Omental fat pad (tissue), 4 donors: ENCODE measurements around the gene IZUMO3. TPM values are rescaled to one million over a fixed set of nuclear protein-coding genes. Genes with fewer than 3 reads are reported as not detected.
"Not testable (repeated sequence)": the region's sequence is repeated elsewhere in the genome, so short reads cannot be mapped to it uniquely, and the experiment has no call there.

Source experiments
- ATAC-seq: fragments of 150-250 bp; one replicate; pipeline ENCODE4 v1.9.1; 2016; ENCODE audit warnings: mild to moderate bottlenecking, moderate library complexity; ENCODE audit not compliant: low FRiP score
- DNase-seq: peaks from one replicate; pipeline ENCODE4 v3.0.0-alpha.2; 2019; ENCODE audit warnings: low spot score
- total RNA-seq, 4 donors: library from RNA; depleted of rRNA; stranded (reverse); fragments of >200 nt; gene quantifications; one replicate each; pipeline ENCODE4 v1.1.0, GENCODE V29; 2016
- TF ChIP-seq, protein P1 (sequence below), 3 donors: fragments of 450-650 bp; IDR thresholded peaks; one replicate each; pipeline ENCODE4 v1.5.1; 2016 to 2017; ENCODE audit warnings: antibody characterized with exemption in 3 of 3, mild to moderate bottlenecking in 3 of 3, moderate library complexity in 2 of 3

IZUMO3 gene, protein sequence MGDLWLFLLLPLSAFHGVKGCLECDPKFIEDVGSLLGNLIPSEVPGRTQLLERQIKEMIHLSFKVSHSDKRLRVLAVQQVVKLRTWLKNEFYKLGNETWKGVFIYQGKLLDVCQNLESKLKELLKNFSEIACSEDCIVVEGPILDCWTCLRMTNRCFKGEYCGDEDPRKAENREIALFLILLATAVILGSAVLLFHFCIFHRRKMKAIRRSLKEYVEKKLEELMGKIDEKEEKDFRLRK
- not detected for total RNA-seq

DNA sequence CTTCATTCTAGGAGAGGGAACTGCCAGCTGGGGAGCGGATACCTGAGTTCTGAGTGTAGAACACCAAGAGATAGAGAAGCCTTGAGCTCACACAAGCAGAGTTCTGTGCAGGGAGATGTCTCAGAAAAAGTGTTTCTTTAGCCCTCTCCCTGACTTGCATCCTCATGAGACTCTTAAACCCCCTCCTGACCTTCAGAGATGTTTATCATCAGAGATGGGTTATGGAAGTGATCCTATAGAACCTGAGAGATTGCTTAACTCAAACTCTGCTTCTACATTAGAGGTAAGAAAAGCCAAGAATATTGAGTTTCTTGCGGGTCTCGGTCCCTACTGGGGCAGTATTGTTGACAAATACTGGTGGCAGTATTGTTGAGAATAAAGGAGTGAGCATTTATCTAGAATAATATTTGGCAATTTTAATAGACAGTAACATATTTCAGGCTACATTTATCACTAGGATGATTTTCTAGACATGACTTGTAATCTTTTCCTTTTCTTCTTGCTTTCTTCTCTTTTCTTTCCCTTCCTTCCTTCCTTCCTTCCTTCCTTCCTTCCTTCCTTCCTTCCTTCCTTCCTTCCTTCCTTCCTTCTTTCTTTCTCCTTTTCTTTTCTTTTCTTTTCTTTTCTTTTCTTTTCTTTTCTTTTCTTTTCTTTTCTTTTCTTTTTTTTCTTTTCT is at the start of gene IZUMO3:
TSS of gene IZUMO3 (minus strand) at position 51 of the 676 bp plus-strand sequence. CDS start 248 bp downstream, outside the sequence.
- no peak for DNase-seq
- ATAC-seq: no peak
- TF ChIP-seq, protein P1, sequence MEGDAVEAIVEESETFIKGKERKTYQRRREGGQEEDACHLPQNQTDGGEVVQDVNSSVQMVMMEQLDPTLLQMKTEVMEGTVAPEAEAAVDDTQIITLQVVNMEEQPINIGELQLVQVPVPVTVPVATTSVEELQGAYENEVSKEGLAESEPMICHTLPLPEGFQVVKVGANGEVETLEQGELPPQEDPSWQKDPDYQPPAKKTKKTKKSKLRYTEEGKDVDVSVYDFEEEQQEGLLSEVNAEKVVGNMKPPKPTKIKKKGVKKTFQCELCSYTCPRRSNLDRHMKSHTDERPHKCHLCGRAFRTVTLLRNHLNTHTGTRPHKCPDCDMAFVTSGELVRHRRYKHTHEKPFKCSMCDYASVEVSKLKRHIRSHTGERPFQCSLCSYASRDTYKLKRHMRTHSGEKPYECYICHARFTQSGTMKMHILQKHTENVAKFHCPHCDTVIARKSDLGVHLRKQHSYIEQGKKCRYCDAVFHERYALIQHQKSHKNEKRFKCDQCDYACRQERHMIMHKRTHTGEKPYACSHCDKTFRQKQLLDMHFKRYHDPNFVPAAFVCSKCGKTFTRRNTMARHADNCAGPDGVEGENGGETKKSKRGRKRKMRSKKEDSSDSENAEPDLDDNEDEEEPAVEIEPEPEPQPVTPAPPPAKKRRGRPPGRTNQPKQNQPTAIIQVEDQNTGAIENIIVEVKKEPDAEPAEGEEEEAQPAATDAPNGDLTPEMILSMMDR (IDR thresholded peaks at IDR 0.05): no peak

DNA sequence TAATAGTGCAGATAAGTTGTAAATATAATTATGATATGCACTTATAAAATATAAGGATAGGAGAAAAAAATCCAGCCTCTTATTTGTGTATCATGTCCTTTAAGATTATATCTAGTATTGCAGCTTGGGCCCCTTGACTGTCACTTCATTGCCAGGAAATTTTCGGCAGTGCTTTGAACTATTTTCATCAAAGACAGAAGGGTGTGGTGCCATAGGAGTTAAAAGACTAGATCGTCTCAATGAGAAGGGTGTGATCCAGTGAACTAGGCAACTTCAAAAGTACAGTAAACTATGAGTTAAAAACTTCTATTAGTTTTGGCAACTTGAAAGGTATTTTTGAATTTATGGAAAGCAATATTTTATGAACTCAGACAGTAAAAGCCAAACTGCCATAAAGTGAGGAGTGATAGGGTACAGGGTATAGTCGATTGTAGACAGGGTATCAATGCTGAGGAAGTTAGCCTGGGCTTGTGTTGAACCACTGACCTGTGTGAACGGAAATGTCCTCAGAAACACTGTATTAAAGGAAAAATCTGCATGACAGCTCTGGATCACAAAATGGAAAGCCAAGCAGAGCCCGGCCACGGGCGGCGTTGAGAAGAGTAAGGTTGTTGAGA is 48.6 kb upstream of the IZUMO3 start:
- ATAC-seq (no peak), DNase-seq (no peak)
- TF ChIP-seq, protein P1 (IDR thresholded peaks at IDR 0.05): no peak

DNA sequence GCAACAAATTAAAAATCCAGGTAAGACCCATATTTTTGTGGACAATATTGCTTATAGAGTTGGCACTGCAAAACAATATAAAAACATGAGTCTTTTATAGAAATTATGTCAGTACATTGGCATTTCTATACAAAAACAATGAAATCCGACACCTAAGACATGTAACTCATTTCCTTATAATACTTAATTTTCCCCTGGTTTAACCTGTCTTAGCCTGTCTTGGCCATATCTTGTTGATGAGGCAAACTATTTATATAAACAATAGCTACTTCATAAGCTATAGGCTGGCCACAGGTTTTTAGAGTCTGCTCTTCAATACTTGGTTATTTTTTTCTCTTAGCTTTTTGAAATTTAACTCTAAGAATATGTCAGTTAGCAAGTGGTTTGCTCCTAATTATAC is 44.7 kb upstream of the IZUMO3 start:
- no peak for ATAC-seq
- TF ChIP-seq, protein P1 (IDR thresholded peaks at IDR 0.05): no peak
- no peak for DNase-seq

DNA sequence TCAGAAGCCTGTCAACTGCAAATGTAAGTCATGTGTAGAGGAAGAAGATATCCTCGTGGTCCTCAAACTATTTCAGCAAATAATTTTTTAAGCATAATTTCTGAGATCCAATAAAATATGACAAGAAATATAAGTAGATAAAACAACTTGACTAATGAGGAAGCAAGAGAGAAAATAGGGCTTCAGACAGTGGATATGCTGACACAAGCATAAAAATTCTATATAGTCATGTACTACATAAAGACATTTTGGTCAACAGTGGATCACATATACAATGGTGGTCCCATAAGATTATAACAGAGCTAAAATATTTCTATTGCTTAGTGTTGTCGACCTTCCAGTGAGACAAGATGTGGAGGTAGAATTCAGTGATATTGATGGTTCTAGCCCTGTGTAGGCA is 42.2 kb upstream of the IZUMO3 start:
- ATAC-seq (no peak), DNase-seq (no peak)
- TF ChIP-seq, protein P1 (IDR thresholded peaks at IDR 0.05): no peak

DNA sequence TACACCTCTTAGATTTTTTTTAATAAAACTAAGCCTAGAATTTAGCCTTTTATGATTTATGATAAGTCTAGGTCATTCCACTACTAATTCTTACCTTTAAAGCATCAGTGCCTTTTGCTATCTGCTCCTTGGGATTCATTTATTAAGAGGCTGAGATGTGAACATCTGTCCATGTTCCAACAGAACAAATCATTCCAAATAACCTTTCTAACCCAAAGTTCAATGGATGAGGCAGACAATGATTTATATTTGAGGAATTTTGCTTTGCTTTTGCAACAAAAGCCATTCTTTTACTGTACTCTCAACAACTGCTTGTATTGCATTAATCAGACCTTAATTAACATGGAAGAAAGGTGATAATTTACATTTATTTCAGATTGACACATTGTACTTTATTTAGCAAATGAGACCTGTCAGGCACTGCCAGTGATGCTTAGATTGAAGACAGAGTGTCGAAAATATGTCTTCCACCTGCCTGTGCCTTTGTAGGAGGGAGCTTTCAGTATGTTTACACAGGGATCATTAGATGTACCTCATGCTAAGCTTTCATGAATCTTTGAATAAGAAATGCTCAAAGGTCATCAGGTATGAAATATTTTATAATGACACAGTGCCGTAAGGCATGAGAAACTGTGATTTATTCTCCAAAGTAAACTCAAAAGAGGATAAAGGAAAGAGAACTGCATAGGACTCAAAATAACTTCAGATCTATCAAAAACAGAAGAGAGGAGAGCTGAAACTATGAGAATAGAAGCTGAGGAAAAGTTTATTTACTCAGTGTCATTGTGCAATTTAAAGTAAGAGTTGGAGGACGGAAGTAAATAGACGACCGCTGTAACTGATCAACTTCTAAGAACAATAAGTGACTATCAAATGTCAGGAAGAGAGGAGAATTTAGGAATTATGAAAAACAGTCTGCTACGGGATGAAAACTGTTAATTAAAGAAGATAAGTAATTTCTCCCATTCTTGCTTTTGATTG is 36.7 kb upstream of the IZUMO3 start:
- no peak for ATAC-seq

DNA sequence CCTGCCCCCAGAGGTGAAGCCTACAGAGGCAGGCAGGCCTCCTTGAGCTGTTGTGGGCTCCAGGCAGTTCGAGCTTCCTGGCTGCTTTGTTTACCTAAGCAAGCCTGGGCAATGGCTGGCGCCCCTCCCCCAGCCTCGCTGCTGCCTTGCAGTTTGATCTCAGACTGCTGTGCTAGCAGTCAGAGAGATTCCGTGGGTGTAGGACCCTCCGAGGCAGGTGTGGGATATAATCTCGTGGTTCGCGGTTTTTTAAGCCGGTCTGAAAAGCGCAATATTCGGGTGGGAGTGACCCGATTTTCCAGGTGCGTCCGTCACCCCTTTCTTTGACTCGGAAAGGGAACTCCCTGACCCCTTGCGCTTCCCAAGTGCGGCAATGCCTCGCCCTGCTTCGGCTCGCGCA is 34.3 kb upstream of the IZUMO3 start:
- DNase-seq, ATAC-seq: not testable (repeated sequence)

More for the DNA sequence above, 36.7 kb upstream of the IZUMO3 start:
- TF ChIP-seq, protein P1 (IDR thresholded peaks at IDR 0.05): no peak
- DNase-seq: no peak

DNA sequence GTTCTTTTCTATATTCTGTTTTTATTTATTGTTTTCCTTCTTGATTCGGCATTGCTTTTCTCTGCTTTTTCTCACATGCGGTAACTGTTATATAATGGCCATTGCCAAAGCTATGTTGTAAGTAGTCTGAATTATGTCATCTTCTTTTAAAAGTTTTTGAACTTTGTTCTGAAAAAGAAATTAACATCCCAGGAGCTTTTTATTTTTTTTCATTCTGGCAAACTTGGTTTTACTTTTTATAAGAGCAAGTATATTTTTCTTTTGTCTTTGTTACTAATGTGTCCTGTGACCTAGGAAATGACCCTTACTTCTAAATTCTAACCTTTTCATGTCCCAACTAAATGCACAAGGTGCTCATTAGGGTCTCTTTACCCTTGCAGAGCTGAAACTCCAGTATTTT is 26.7 kb upstream of the IZUMO3 start:
- TF ChIP-seq, protein P1 (IDR thresholded peaks at IDR 0.05): no peak
- DNase-seq (no peak), ATAC-seq (no peak)
